ENCODE results near the gene FREM2. TPM values are rescaled to one million over a fixed set of nuclear protein-coding genes. Genes with fewer than 3 reads are reported as not detected.

Gene FREM2
- total and polyA plus RNA-seq, 9 of the 15 experiments (the other 6 are each of a cell fraction or from before 2014, with no cell fraction given), result under 0.01 to 0.02 TPM; not detected in 7

DNA sequence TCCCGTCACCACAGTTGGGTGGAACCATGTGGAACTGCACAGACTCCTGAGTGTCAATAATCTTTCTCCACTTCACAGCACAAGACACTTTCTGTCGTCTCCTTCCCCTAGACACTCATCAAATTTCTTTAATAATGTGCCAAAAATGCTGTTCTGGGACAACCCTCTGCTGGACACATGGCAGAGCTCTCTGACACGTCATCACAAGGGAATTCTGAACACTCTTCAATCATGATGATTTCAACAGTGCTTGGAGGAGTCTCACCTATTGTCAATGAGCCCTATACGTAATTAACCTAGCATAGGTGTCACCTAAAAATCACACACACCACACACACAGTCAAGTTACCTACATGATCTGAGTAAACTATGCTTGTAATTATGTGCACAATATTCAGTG lies 162.4 kb downstream of the FREM2 start:
- Histone ChIP-seq H3K4me1 (replicated peaks in 1 of 2; ENCODE audit: control insufficient read depth in 2 of 2, insufficient read depth in 2 of 2, low read length in 2 of 2) (no peaks in the 10 kb centered on the region), H4K20me1 (replicated peaks; ENCODE audit: control insufficient read depth, insufficient read depth, low read length) (no peaks in the 10 kb centered on the region), H3K9me3 (replicated peaks; ENCODE audit: control insufficient read depth, insufficient read depth, low read depth, low read length) (no peaks in the 10 kb centered on the region), H2AFZ (ENCODE audit: low read depth, low read length) (no peak overlapping the region), H3K4me3 (no peak overlapping the region), H3K79me2 (ENCODE audit: control insufficient read depth, insufficient read depth, low read length) (no peaks in the 10 kb centered on the region), H3K36me3 (ENCODE audit: control insufficient read depth, insufficient read depth, low read length) (no peaks in the 10 kb centered on the region), H3K9ac (ENCODE audit: insufficient read depth in 1 of 2, low read depth in 2 of 2, low read length in 2 of 2) (no peak overlapping the region), H3K9me1 (ENCODE audit: control insufficient read depth, insufficient read depth, low read length) (no peaks in the 10 kb centered on the region), H3K27ac (ENCODE audit: extremely low read depth, low read depth, low read length) (no peak overlapping the region), H3K4me2 (ENCODE audit: insufficient read depth, low read length) (no peak overlapping the region), H3K27me3 (ENCODE audit: control insufficient read depth in 2 of 2, insufficient read depth in 2 of 2, low read length in 2 of 2) (no peaks in the 10 kb centered on the region)
- WGBS (ENCODE audit: insufficient coverage, low coverage, missing lambda C conversion rate), result 0% methylated on average over 4 of the region's 4 CpGs
- no TSS peak for BruUV-seq (replicated peaks)
- no peak for DNase-seq (ENCODE audit: extremely low read depth in 1 of 4, low spot score in 3 of 4)
- ATAC-seq, result no peak
- intact Hi-C loops (cut with micrococcal nuclease) (no loop called here), in situ Hi-C loops (cut with MboI) (no loop called here)
- no peak for FAIRE-seq
- TF ChIP-seq HNRNPL (IDR thresholded peaks at IDR 0.05; ENCODE audit: low read depth, low read length) (no peak), ADNP (tag; IDR thresholded peaks at IDR 0.05) (no peak), RBM25 (IDR thresholded peaks at IDR 0.05; ENCODE audit: low read depth, low read length, severe bottlenecking) (no peak), ZFP36 (IDR thresholded peaks at IDR 0.05; ENCODE audit: low read depth, low read length, partially characterized antibody) (no peak), PTRF (tag; IDR thresholded peaks at IDR 0.05) (no peak), SRSF1 (IDR thresholded peaks at IDR 0.05; ENCODE audit: low read depth, low read length) (no peak), ZC3H11A (IDR thresholded peaks at IDR 0.05; ENCODE audit: low read depth, low read length) (no peak)
- CTCF ChIA-PET (ENCODE audit: low intra/inter-chr PET ratio), result no interaction called here
- POLR2A ChIA-PET, result no interaction called here
